Stimulated activated naive CD4-positive, alpha-beta T cell (primary cell): ENCODE data around the gene UGT2A1.
"Not testable (repeated sequence)": the region's sequence is repeated elsewhere in the genome, so short reads cannot be mapped to it uniquely, and the experiment has no call there.

Source experiments
- DNase-seq, 6 experiments: peaks; one replicate each; lab custom pipeline; 2025; lab: John Stamatoyannopoulos, UW

Gene UGT2A1

DNA sequence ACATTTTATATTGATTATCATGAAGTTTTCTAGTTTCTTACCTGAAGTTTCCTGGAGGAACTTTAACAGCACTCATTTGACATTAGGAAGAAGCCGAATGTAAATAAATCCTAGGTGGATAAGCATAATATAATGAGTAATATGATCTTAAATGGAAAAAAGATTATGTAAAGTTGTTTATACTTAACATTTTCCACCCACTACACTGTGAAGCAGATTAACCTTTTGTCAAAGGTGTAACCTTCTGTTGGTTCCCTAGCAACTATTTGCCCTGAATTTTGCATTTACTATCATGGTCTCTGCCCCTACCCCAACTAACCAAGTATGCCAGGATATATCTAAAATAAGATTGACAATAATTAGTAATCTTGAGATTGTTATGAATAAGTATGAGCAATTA lies at the start of gene UGT2A1:
Gene UGT2A1 (minus strand): TSS at position 101 of the 400 bp plus-strand sequence. CDS start 5,603 bp downstream, outside the sequence.
- DNase-seq: no peak

GRCh38 chr4:69702201-69702600 lies 49.2 kb upstream of the UGT2A1 start:
- no peak for DNase-seq

GRCh38 chr4:69701696-69702095 lies 48.6 kb upstream of the UGT2A1 start:
- DNase-seq: no peak

GRCh38 chr4:69697536-69698242 lies 44.6 kb upstream of the UGT2A1 start:
- DNase-seq: no peak

DNA sequence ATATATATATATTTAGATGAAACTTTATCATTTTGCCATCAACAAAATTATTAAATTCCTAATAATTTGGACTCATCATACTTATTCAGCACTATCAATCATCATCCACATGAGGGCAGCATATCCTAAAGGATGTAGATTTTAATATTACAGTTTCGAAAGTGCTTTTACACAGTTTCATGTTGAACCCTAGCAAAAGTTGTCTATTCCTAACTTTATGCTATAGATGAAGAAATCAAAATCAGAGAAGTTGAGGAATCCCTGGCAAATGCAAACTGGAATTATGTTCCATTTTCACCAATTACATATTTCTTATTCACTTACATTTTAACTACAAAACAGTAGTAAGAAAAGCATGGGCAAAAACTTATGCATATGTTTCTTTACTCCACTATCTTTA lies 36.6 kb upstream of the UGT2A1 start:
- peak in 2 of 6 experiments; percentile 48 to 62 for DNase-seq

DNA sequence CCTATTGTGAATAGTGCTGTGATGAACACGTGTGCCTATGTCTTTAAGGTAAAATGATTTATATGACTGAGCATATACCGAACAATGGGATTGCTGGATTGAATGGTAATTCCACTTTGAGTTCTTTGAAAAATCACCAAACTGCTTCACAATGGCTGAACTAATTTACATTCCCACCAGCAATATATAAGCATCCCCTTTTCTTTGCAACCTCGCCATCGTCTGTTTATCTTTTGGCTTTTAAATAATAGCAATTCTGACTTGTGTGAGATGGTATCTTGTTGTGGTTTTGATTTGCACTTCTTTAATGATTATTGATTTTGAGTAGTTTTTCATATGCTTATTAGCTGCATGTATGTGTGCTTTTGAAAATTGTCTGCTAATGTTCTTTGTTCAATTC lies 31.8 kb upstream of the UGT2A1 start:
- DNase-seq: no peak

GRCh38 chr4:69668680-69669079 lies 15.6 kb upstream of the UGT2A1 start:
- DNase-seq: no peak

DNA sequence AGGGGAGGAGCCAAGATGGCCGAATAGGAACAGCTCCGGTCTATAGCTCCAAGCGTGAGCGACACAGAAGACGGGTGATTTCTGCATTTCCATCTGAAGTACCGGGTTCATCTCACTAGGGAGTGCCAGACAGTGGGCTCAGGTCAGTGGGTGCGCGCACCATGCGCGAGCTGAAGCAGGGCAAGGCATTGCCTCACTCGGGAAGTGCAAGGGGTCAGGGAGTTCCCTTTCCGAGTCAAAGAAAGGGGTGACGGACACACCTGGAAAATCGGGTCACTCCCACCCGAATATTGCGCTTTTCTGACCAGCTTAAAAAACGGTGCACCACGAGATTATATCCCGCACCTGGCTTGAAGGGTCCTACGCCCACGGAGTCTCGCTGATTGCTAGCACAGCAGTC lies 11.0 kb upstream of the UGT2A1 start:
- DNase-seq: not testable (repeated sequence)

DNA sequence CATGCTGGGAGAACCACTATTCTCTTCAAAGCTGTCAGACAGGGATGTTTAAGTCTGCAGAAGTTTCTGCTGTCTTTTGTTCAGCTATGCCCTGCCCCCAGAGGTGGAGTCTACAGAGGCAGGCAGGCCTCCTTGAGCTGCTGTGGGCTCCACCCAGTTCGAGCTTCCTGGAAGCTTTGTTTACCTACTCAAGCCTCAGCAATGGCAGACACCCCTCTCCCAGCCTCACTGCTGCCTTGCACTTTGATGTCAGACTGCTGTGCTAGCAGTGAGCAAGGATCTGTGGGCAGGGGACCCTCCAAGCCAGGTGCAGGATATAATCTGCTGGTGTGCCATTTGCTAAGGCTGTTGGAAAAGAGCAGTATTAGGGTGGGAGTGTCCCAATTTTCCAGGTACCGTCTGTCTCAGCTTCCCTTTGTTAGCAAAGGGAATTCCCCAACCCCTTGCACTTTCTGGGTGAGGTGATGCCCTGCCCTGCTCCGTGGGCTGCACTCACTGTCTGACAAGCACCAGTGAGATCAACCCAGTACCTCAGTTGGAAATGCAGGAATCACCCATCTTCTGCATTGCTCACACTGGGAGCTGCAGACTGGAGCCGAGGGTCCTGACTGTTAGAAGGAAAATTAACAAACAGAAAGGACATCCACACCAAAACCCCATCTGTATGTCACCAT lies 8.2 kb upstream of the UGT2A1 start:
- peak in 5 of 6 experiments; percentile 1 to 40 (median 8) for DNase-seq

DNA sequence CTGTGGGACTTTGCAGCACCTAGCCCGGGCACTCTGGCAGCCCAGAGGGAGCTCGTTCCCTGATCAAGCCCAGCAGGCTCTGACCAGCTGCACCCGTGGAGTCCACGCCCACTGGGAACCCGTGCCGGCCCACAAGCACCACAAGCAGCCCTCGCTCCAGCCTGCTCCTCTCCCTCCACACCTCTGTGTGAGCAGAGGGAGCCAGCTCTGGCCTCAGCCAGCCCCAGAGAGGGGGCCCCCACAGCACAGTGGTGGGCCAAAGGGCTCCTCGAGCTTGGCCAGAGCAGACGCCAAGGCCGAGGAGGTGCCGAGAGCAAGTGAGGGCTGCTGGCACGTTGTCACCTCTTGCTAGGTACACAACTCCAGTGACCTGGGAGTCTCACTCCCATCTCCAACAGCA lies 5.1 kb upstream of the UGT2A1 start:
- no peak for DNase-seq

DNA sequence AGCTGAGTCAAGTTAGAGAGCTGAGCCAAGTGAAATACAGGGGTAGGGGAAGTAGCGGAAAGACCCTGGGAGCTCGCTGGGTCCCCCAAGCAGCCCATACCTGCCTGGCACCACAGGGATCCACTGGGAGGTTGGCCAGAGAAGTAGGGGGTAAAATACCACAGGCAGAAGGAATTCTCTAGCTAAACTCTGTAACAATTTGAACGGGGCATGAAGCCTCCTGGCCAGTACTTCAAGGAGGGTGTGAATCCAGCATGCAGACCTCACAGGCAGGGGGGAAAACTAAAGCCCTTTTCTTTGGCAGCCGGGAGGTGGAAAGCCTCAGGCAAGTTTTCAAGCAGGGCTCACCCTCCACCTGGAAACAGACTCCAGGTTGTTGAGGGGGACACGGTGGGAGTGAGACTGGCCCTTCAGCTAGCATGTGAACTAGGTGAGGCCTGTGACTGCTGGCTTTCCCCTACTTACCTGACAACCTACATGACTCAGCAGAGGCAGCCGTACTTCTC lies 3.7 kb upstream of the UGT2A1 start:
- DNase-seq: no peak

- DNase-seq: no peak
Observed at GRCh38 chr4:69650872-69651271, 2.2 kb downstream of the UGT2A1 start.

DNA sequence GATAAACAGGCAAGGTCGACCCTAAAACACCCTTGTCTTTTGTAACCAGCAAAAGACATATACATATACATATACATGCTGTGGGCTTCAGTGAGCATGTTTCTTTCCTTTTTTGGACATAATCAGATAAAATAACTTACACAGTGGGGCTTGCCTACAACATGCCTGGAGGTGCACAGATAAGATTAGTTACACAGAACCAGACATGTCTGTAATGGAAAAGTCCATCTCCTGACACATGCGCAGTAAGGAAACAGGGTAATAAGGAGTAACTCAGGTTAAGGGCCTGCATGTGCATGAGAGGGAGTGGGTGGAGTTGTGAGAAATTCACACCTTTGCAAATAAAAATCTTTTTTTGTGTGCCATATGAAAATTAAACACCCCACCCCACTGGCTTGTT lies 3.4 kb downstream of the UGT2A1 start:
- DNase-seq: no peak

- no peak for DNase-seq
Observed at GRCh38 chr4:69649207-69649606, 3.8 kb downstream of the UGT2A1 start.

- no peak for DNase-seq
Observed at GRCh38 chr4:69642961-69643360, 10.1 kb downstream of the UGT2A1 start.

- no peak for DNase-seq
Observed at GRCh38 chr4:69640289-69640688, 12.8 kb downstream of the UGT2A1 start.

DNA sequence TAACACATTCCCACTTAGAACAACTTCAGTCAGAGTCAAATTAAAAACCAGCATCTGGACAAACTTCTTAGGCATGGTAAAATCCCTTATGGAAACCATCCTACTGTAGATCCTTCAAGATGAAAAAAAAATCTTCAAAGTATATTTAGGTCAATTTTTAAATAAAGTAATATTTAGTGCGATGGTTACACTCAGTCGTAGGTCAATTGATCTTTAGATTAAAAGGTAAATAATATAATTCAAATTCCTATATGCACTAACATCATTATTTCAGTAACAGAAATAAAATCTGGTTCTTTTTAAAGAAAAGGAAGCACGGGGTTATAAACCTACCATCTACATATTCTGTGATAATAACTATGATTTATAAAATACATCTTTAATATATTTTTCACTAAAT lies 13.5 kb downstream of the UGT2A1 start, which contains the start of gene UGT2A2:
Gene UGT2A2 (minus strand): TSS at position 101 of the 400 bp plus-strand sequence. CDS start 2 bp downstream, at position 99.
- no peak for DNase-seq

DNA sequence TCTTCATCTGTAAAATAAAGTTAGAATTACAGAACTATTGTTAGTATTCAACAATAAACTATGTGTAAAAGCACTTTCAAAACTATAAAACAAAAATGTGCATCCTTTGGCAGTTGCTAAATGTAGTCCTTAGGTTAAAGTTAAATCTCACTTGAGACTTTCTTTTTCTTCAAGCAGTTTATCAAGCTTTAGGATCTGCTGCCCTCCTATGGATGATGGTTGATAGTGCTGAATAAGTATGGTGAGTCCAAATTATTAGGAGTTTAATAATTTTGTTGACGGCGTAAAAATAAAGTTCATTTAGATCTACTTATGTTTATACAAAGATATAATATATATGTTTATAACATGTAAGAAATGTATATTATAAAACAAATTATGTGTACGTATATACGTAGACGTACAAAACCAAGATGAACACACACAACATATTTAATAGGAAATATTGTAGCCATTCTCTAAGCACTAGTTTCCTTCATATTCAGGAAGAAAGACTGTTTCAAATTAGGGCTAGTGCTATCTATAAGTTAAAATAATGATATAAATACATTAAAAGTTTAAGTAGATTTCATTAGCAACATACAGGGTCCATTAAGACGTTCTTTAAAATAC lies 35.9 kb downstream of the UGT2A1 start:
- no peak for DNase-seq

GRCh38 chr4:69610484-69610883 lies 42.6 kb downstream of the UGT2A1 start:
- DNase-seq: no peak

GRCh38 chr4:69601065-69601464 lies 52.0 kb downstream of the UGT2A1 start:
- no peak for DNase-seq

DNA sequence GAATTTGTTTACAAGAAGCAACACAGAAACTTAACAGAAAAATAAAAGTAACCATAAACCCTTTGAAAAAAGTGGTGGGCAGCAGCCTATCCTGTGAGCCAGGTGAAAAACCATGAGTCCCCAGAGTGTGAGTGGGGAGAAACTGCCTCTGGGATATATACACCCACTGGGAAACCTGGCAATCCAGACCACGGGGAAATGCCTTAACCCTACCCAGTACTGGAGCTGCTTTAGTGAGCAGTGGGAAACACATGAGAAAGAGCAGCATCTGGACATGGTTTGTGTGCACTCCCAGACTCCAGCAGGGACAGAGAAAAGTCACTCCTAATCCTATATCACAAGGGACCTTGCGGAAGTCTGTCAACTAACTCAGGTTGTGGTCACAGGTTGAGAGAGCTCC lies 53.0 kb downstream of the UGT2A1 start:
- no peak for DNase-seq

DNA sequence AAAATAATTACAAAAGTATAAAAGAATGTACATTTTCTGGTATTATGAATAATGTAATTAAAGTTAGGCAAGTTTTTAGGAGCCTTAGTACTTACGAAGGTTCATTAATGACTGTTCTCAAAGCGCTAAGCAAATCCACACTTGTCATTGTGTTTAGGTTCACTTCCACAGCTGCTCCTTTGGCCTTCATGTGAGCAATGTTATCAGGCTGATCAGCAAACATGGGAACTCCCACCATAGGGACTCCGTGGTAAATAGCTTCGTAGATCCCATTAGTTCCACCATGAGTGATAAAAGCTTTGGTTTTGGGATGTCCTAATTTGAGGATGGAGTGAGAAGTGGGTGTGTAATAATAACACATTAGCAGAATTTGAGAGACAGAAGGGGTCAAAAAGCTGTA lies 58.7 kb downstream of the UGT2A1 start:
- DNase-seq: no peak

DNA sequence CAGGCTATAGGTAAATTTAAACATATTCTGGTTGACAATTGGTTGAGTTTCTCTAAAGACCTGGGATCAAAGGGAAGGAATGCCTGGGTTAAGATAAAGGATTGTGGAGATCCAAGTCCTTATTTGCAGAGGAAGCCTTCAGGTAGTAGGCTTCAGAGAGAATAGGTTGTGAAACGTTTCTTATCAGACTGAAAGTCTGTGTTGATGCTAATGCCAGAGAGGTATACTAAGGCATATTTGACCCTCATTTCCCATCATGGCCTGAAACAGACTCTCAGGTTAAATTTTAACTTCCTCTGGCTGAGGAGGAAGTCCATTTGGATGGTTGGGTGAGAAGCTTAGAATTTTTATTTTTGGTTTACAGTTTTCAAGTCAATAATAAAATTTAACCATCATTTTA lies 61.7 kb downstream of the UGT2A1 start:
- no peak for DNase-seq
